Stimulated activated naive CD4-positive, alpha-beta T cell treated with Interleukin-2 at 50 U/mL for 16 hours (primary cell): ENCODE data around the gene CFAP91.

ENCODE experiments used
- DNase-seq: peaks from one replicate; lab custom pipeline; 2025; lab: John Stamatoyannopoulos, UW

Gene CFAP91

GRCh38 chr3:119743921-119744320 is 41.1 kb downstream of the CFAP91 start:
- no peak for DNase-seq

GRCh38 chr3:119745942-119746341 is 43.1 kb downstream of the CFAP91 start:
- DNase-seq: no peak

- no peak for DNase-seq
Observed at GRCh38 chr3:119746423-119746822, 43.6 kb downstream of the CFAP91 start.

- no peak for DNase-seq
Observed at GRCh38 chr3:119747357-119747756, 44.5 kb downstream of the CFAP91 start.

- no peak for DNase-seq
Observed at GRCh38 chr3:119748991-119749390, 46.2 kb downstream of the CFAP91 start.

GRCh38 chr3:119751423-119751822 is 48.6 kb downstream of the CFAP91 start:
- no peak for DNase-seq
